ENCODE data around the gene FNBP1. TPM values are rescaled to one million over a fixed set of nuclear protein-coding genes. Genes with fewer than 3 reads are reported as not detected.
"Not testable (repeated sequence)": the region's sequence is repeated elsewhere in the genome, so short reads cannot be mapped to it uniquely, and the experiment has no call there.

The FNBP1 gene
- total RNA-seq, 2 experiments from 2014 or later = 266 to 268 TPM

- no peaks in the 10 kb centered on the region for H3K9me3 Mint-ChIP-seq
- no peak overlapping the region for H3K27ac Mint-ChIP-seq
- DNase-seq = no peak
- peaks cover 50% of the 10 kb centered on the region for H3K4me1 Mint-ChIP-seq (ENCODE audit: low read depth)
- intact Hi-C loops (cut with micrococcal nuclease) = no loop called here
- ChIA-PET CTCF (no interaction called here), POLR2A (interaction anchor here (1.2 kb wide), 1 partner anchor 185 kb away, joined by 3 read pairs; no protein-coding TSS in a partner anchor)
- ATAC-seq = no peak
- peaks cover 79% of the 10 kb centered on the region for H3K36me3 Mint-ChIP-seq (ENCODE audit: low read depth)
- no peak for TF ChIP-seq CTCF (IDR thresholded peaks at IDR 0.05)
- H3K4me3 Mint-ChIP-seq = no peak overlapping the region
- no peaks in the 10 kb centered on the region for H3K27me3 Mint-ChIP-seq
Measured at GRCh38 chr9:129953736-129954135, 89.3 kb downstream of the FNBP1 start.

- ChIA-PET CTCF (no interaction called here), POLR2A (interaction anchor here (0.9 to 1.0 kb wide), 2 partner anchors 10 to 21 kb away, joined by 3 read pairs; no protein-coding TSS in a partner anchor)
- Mint-ChIP-seq H3K36me3 (ENCODE audit: low read depth) (peaks cover 75% of the 10 kb centered on the region), H3K27ac (peak overlapping the region; percentile 3), H3K9me3 (no peaks in the 10 kb centered on the region), H3K4me3 (no peak overlapping the region), H3K4me1 (ENCODE audit: low read depth) (peaks cover 40% of the 10 kb centered on the region), H3K27me3 (no peaks in the 10 kb centered on the region)
- no peak for TF ChIP-seq CTCF (IDR thresholded peaks at IDR 0.05)
- ATAC-seq (no peak), DNase-seq (no peak)
- intact Hi-C loops (cut with micrococcal nuclease) = no loop called here
Measured at GRCh38 chr9:129952337-129952736, 90.7 kb downstream of the FNBP1 start.

GRCh38 chr9:129949821-129950220, 93.2 kb downstream of the FNBP1 start:
- Mint-ChIP-seq H3K36me3 (ENCODE audit: low read depth) (peaks cover 78% of the 10 kb centered on the region), H3K27ac (peak overlapping the region; percentile 48), H3K4me1 (ENCODE audit: low read depth) (peaks cover 43% of the 10 kb centered on the region), H3K27me3 (no peaks in the 10 kb centered on the region), H3K9me3 (no peaks in the 10 kb centered on the region), H3K4me3 (no peak overlapping the region)
- POLR2A ChIA-PET = interaction anchor here (0.5 to 2.3 kb wide), 6 partner anchors 7 to 103 kb away, joined by 3 to 6 read pairs (median 3); no protein-coding TSS in a partner anchor
- ATAC-seq = no peak
- TF ChIP-seq CTCF (IDR thresholded peaks at IDR 0.05) = no peak
- no peak for DNase-seq
- intact Hi-C loops (cut with micrococcal nuclease) = loop anchor here (5.0 kb wide), 1 partner anchor 87 kb away; no protein-coding TSS in a partner anchor
- CTCF ChIA-PET = interaction anchor here (1.2 kb wide), 1 partner anchor 11 kb away, joined by 3 read pairs; no protein-coding TSS in a partner anchor

- peak overlapping the region; percentile 12 for H3K27ac Mint-ChIP-seq
- peaks cover 81% of the 10 kb centered on the region for H3K36me3 Mint-ChIP-seq (ENCODE audit: low read depth)
- not testable (repeated sequence) for H3K9me3 Mint-ChIP-seq, DNase-seq, H3K27me3 Mint-ChIP-seq, ATAC-seq, H3K4me3 Mint-ChIP-seq
- intact Hi-C loops (cut with micrococcal nuclease) = loop anchor here (5.0 kb wide), 1 partner anchor 89 kb away; no protein-coding TSS in a partner anchor
- ChIA-PET CTCF (interaction anchor here (0.9 to 1.2 kb wide), 2 partner anchors 9 to 47 kb away, joined by 3 to 4 read pairs; no protein-coding TSS in a partner anchor), POLR2A (interaction anchor here (1.2 to 2.3 kb wide), 3 partner anchors 8 to 62 kb away, joined by 3 to 6 read pairs (median 4); no protein-coding TSS in a partner anchor)
- peaks cover 49% of the 10 kb centered on the region for H3K4me1 Mint-ChIP-seq (ENCODE audit: low read depth)
Measured at GRCh38 chr9:129948626-129949025, 94.4 kb downstream of the FNBP1 start.

- ChIA-PET CTCF (no interaction called here), POLR2A (interaction anchor here (3.0 kb wide), 1 partner anchor 10 kb away, joined by 19 read pairs; no protein-coding TSS in a partner anchor)
- Mint-ChIP-seq H3K36me3 (ENCODE audit: low read depth) (peaks cover 84% of the 10 kb centered on the region), H3K4me3 (peak overlapping the region; percentile 6), H3K4me1 (ENCODE audit: low read depth) (peaks cover 55% of the 10 kb centered on the region), H3K27ac (peak overlapping the region; percentile 81), H3K27me3 (no peaks in the 10 kb centered on the region), H3K9me3 (peaks cover 16% of the 10 kb centered on the region)
- DNase-seq = no peak
- no peak for ATAC-seq
- no peak for TF ChIP-seq CTCF (IDR thresholded peaks at IDR 0.05)
- intact Hi-C loops (cut with micrococcal nuclease) = loop anchor here (5.0 kb wide), 1 partner anchor 91 kb away; no protein-coding TSS in a partner anchor
Measured at GRCh38 chr9:129946246-129946995, 96.6 kb downstream of the FNBP1 start.
